Endothelial cell (in vitro differentiated cells): ENCODE measurements around the gene LPCAT1. TPM values are rescaled to one million over a fixed set of nuclear protein-coding genes. Genes with fewer than 3 reads are reported as not detected.

Experiments
- DNase-seq: peaks from one replicate; pipeline ENCODE4 v3.0.0; 2021; ENCODE audit warnings: low spot score
- H3K27ac Mint-ChIP-seq: one replicate; pipeline ENCODE4 v1.8.0; 2021; ENCODE audit warnings: mixed read lengths, inconsistent platforms; ENCODE audit not compliant: unreplicated experiment
- H3K27me3 Mint-ChIP-seq: one replicate; pipeline ENCODE4 v1.8.0; 2021; ENCODE audit warnings: mild to moderate bottlenecking, moderate library complexity, mixed read lengths, inconsistent platforms; ENCODE audit not compliant: unreplicated experiment
- H3K36me3 Mint-ChIP-seq: one replicate; pipeline ENCODE4 v1.8.0; 2021; ENCODE audit warnings: mild to moderate bottlenecking, low read depth, mixed read lengths, inconsistent platforms; ENCODE audit not compliant: unreplicated experiment
- H3K4me1 Mint-ChIP-seq: one replicate; pipeline ENCODE4 v1.8.0; 2021; ENCODE audit warnings: mild to moderate bottlenecking, mixed read lengths, inconsistent platforms; ENCODE audit not compliant: unreplicated experiment
- H3K4me3 Mint-ChIP-seq: one replicate; pipeline ENCODE4 v1.8.0; 2021; ENCODE audit warnings: mild to moderate bottlenecking, mixed read lengths, inconsistent platforms; ENCODE audit not compliant: unreplicated experiment
- H3K9me3 Mint-ChIP-seq: one replicate; pipeline ENCODE4 v1.8.0; 2021; ENCODE audit warnings: mixed read lengths, inconsistent platforms; ENCODE audit not compliant: unreplicated experiment
- total RNA-seq: library from RNA; stranded (reverse); fragmentation: NEBNext Ultra II Directional; extraction: Animal tissue kit (Norgen Biotek cat#: 25700); gene quantifications from one replicate; pipeline ENCODE4 v1.2.1, GENCODE V29; 2021; ENCODE audit not compliant: unreplicated experiment
- TF ChIP-seq, protein P1 (sequence below): fragments of 200-600 bp; sonication (generic); IDR thresholded peaks from one replicate; pipeline ENCODE4 v1.5.0; 2021; ENCODE audit warnings: antibody characterized with exemption; ENCODE audit not compliant: unreplicated experiment

The LPCAT1 gene
- total RNA-seq, 1 donor from 2014 or later = 81.3 TPM

DNA sequence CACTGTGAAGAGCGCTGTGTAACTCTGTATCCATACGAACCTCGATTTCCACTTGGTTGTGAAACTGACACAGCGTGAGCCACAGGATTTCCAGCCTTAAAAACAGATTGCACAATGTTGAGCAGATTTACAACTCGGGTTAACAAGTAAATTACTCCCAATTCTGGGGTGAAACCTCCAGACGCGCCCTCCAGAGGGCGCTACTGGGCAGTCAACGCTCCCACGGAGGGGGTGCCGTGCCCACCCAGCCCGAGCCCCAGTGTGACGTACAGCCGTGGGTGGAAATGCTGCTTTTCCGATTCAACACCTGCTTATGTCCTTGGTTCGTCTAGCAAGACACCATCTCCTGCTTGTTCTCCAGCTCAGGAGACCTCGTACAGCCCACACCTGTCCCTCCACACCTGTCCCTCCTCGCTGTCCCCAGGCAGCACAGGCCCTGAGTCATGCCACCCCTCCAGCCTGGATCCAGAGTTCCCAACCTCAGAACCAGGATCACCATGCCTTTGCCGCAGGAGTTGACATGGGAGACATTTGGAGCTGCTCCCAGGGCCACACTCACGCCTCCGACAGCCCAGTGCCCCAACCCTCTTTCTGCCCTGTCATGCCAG is 44.1 kb downstream of the LPCAT1 start:
- DNase-seq = peak; percentile 63
- TF ChIP-seq, protein P1, sequence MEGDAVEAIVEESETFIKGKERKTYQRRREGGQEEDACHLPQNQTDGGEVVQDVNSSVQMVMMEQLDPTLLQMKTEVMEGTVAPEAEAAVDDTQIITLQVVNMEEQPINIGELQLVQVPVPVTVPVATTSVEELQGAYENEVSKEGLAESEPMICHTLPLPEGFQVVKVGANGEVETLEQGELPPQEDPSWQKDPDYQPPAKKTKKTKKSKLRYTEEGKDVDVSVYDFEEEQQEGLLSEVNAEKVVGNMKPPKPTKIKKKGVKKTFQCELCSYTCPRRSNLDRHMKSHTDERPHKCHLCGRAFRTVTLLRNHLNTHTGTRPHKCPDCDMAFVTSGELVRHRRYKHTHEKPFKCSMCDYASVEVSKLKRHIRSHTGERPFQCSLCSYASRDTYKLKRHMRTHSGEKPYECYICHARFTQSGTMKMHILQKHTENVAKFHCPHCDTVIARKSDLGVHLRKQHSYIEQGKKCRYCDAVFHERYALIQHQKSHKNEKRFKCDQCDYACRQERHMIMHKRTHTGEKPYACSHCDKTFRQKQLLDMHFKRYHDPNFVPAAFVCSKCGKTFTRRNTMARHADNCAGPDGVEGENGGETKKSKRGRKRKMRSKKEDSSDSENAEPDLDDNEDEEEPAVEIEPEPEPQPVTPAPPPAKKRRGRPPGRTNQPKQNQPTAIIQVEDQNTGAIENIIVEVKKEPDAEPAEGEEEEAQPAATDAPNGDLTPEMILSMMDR = peak; percentile 78
- H3K27ac Mint-ChIP-seq = no peak overlapping the region

DNA sequence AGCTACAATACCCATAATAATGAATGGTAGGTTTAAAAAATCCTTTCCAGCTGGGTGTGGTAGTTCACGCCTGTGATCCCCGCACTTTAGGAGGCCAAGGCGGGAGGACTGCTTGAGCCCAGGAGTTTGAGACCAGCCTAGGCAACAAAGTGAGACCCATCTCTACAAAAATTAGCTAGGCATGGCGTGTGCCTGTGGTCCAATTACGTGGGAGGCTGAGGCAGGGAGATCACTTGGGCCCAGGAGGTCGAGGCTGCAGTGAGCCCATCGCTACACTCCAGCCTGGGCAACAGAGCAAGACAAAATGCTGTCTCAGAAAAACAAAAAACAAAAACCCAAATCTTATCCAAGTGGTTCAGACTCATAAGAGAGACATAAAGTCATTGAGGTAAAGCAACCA is 44.7 kb downstream of the LPCAT1 start:
- DNase-seq = no peak
- H3K4me1 Mint-ChIP-seq = peaks cover 4% of the 10 kb centered on the region
- H3K36me3 Mint-ChIP-seq = peaks cover 21% of the 10 kb centered on the region
- TF ChIP-seq, protein P1 = no peak
- no peak overlapping the region for H3K4me3 Mint-ChIP-seq
- peaks cover 6% of the 10 kb centered on the region for H3K27me3 Mint-ChIP-seq
- H3K9me3 Mint-ChIP-seq = no peaks in the 10 kb centered on the region
- H3K27ac Mint-ChIP-seq = no peak overlapping the region

More for the DNA sequence above, 44.1 kb downstream of the LPCAT1 start:
- Mint-ChIP-seq H3K4me3 (no peak overlapping the region), H3K4me1 (peaks cover 4% of the 10 kb centered on the region), H3K27me3 (peaks cover 6% of the 10 kb centered on the region), H3K36me3 (peaks cover 18% of the 10 kb centered on the region), H3K9me3 (no peaks in the 10 kb centered on the region)

DNA sequence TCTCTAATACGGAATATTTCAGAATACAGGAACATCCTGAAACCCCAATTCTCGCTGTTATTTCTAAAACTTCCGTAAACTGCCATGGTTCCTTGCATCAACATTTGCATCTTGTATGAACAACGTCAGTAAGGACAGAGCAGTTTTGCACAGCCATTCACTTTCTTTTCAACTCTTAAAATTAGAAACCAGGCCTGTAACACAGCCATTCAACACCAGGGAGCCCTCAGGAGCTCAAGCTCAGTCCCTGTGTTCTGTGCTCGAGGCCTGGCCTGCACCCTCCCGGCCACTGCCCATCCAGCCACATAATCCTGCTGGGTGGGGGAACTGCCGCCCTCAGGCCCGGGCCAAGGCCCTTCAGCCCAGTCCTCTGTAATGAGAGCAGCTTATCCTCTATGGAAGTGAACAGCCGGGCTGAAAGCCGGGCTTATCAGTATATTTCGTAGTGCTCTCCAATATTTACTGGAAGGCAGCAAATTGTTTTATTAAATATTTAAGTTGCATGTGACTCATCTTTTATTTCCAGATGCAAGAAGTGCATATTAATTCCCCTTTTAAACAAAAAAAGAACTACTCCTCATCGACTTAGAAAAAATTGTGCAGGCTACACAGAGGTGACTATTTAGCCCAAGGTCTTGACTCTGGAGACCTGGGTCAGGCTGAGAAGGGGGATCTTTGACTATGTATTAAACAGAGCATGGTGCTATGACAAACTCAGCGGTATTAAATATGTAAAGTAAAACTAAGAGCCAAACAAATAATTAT is 45.3 kb downstream of the LPCAT1 start:
- TF ChIP-seq, protein P1 = no peak

DNA sequence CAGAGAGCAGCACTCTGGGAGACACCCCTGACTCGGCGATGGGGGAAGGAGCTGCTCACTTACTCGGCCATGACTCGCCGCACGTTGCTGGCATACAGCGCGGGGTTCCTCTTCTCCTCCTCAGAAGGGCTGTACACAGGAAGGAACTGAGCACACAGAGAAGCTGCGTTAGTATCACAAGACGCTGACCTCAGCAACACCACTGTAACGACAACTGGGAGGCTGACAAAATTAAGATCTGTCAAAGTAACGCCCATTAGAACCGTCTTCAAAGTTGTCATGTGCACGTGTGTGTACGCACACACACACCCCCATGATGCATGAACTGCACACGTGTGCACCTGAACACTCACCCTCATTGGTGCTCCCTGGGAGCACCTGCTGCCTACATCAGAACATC is 46.4 kb downstream of the LPCAT1 start:
- H3K9me3 Mint-ChIP-seq = no peaks in the 10 kb centered on the region
- DNase-seq = no peak
- peaks cover 4% of the 10 kb centered on the region for H3K4me1 Mint-ChIP-seq
- H3K27me3 Mint-ChIP-seq = peaks cover 5% of the 10 kb centered on the region
- no peak overlapping the region for H3K27ac Mint-ChIP-seq
- no peak overlapping the region for H3K4me3 Mint-ChIP-seq
- TF ChIP-seq, protein P1 = no peak
- peaks cover 20% of the 10 kb centered on the region for H3K36me3 Mint-ChIP-seq

More for the DNA sequence above, 45.3 kb downstream of the LPCAT1 start:
- Mint-ChIP-seq H3K4me1 (peaks cover 4% of the 10 kb centered on the region), H3K27ac (no peak overlapping the region), H3K36me3 (peaks cover 19% of the 10 kb centered on the region), H3K27me3 (peaks cover 5% of the 10 kb centered on the region), H3K9me3 (no peaks in the 10 kb centered on the region), H3K4me3 (no peak overlapping the region)
- DNase-seq = no peak

DNA sequence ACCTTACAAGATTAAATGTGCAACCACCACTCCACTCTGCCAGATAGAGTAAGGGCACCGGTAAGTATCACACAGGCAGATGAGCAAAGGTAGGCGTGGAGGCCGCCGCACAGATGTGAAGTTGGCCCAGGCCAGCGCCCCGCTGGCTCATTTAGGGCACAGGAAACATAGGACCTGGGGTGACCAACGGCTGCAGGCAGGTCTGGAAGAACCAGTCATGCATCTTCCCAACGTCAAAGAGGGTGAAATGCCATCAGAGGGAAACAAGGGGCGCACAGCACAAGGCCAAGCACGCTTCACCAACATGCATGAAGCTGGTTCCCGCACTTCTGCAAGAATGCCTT is 46.8 kb downstream of the LPCAT1 start:
- Mint-ChIP-seq H3K27me3 (peaks cover 5% of the 10 kb centered on the region), H3K36me3 (peaks cover 22% of the 10 kb centered on the region), H3K4me3 (no peak overlapping the region), H3K4me1 (peaks cover 4% of the 10 kb centered on the region), H3K27ac (no peak overlapping the region), H3K9me3 (no peaks in the 10 kb centered on the region)
- no peak for DNase-seq
- TF ChIP-seq, protein P1 = no peak
